HL-60 (cell line): Measurements from ENCODE around the gene ABO.

Experiments
- CTCF ChIP-seq: IDR thresholded peaks from one replicate; pipeline ENCODE4 v1.5.1; 2011; ENCODE audit warnings: low read length, control low read depth, inconsistent platforms; ENCODE audit not compliant: insufficient read depth
- GABPA ChIP-seq: IDR thresholded peaks from 2 replicates; pipeline ENCODE4 v1.6.1; 2012; ENCODE audit warnings: low read depth
- POLR2AphosphoS5 ChIP-seq: IDR thresholded peaks from 2 replicates; pipeline ENCODE4 v1.6.1; 2012; ENCODE audit warnings: low read depth
- REST ChIP-seq: IDR thresholded peaks from 2 replicates; pipeline ENCODE4 v1.6.1; 2012; ENCODE audit warnings: low read depth; ENCODE audit not compliant: insufficient replicate concordance
- SPI1 ChIP-seq: IDR thresholded peaks from 2 replicates; pipeline ENCODE4 v1.6.1; 2012; ENCODE audit warnings: low read depth, mild to moderate bottlenecking, borderline replicate concordance

- TF ChIP-seq CTCF, result no peak
- no peak for TF ChIP-seq POLR2AphosphoS5
- no peak for TF ChIP-seq GABPA
- no peak for TF ChIP-seq REST
- no peak for TF ChIP-seq SPI1
Measured at GRCh38 chr9:133221177-133221809, 53.7 kb downstream of the ABO start.
